Activated CD4-positive, alpha-beta T cell treated with anti-CD3 and anti-CD28 coated beads, Interleukin-2, Interleukin-6, amounts not matched to agents 100 ng/mL and 50 ng/mL, durations not matched to agents 16 hours and 8 hours (primary cell): ENCODE measurements around the gene MRPL11.

Experiments used
- DNase-seq: peaks from one replicate; pipeline ENCODE4 v3.0.0-alpha.2; 2020

MRPL11 gene

GRCh38 chr11:66428933-66429332 is 9.7 kb downstream of the MRPL11 start:
- DNase-seq, result no peak

- DNase-seq, result no peak
Measured at GRCh38 chr11:66426314-66426713, 12.3 kb downstream of the MRPL11 start.

GRCh38 chr11:66421492-66422205 is 17.0 kb downstream of the MRPL11 start:
- peak; percentile 86 for DNase-seq

GRCh38 chr11:66420671-66421476 is 17.8 kb downstream of the MRPL11 start, which contains the start of gene NPAS4:
Gene NPAS4, plus strand, starts transcription at chr11:66421035. Its CDS starts 145 bp downstream, at chr11:66421180.
- no peak for DNase-seq

GRCh38 chr11:66419825-66420224 is 18.8 kb downstream of the MRPL11 start:
- no peak for DNase-seq

- DNase-seq, result no peak
Measured at GRCh38 chr11:66418986-66419308, 19.7 kb downstream of the MRPL11 start.

GRCh38 chr11:66418168-66418985 is 20.3 kb downstream of the MRPL11 start:
- peak; percentile 79 for DNase-seq

GRCh38 chr11:66417000-66417399 is 21.6 kb downstream of the MRPL11 start:
- no peak for DNase-seq

GRCh38 chr11:66415423-66415822 is 23.2 kb downstream of the MRPL11 start:
- no peak for DNase-seq

GRCh38 chr11:66414120-66414934 is 24.3 kb downstream of the MRPL11 start:
- no peak for DNase-seq

GRCh38 chr11:66413167-66413566 is 25.5 kb downstream of the MRPL11 start:
- no peak for DNase-seq

GRCh38 chr11:66412110-66412509 is 26.5 kb downstream of the MRPL11 start:
- DNase-seq, result no peak

- no peak for DNase-seq
Measured at GRCh38 chr11:66411323-66411722, 27.3 kb downstream of the MRPL11 start.

- DNase-seq, result no peak
Measured at GRCh38 chr11:66410191-66410590, 28.5 kb downstream of the MRPL11 start.

GRCh38 chr11:66409226-66409625 is 29.4 kb downstream of the MRPL11 start:
- DNase-seq, result no peak

- DNase-seq, result peak; percentile 94
Measured at GRCh38 chr11:66408488-66409214, 30.0 kb downstream of the MRPL11 start.

GRCh38 chr11:66407651-66408050 is 31.0 kb downstream of the MRPL11 start:
- DNase-seq, result no peak

- DNase-seq, result no peak
Measured at GRCh38 chr11:66393954-66394353, 44.7 kb downstream of the MRPL11 start.

GRCh38 chr11:66391322-66391721 is 47.3 kb downstream of the MRPL11 start:
- no peak for DNase-seq

GRCh38 chr11:66388780-66389386 is 49.8 kb downstream of the MRPL11 start:
- peak; percentile 82 for DNase-seq
